Measurements from ENCODE around the gene TPI1. TPM values are rescaled to one million over a fixed set of nuclear protein-coding genes. Genes with fewer than 3 reads are reported as not detected.
"Not testable (repeated sequence)": the region's sequence is repeated elsewhere in the genome, so short reads cannot be mapped to it uniquely, and the experiment has no call there.

Gene TPI1
- total and polyA plus RNA-seq, 8 donors: 88.5 to 247 (median 128) TPM

- intact Hi-C loops (cut with DNase I): no loop called here
- FAIRE-seq (no peak), ATAC-seq (no peak), DNase-seq (no peak)
- TF ChIP-seq, protein P1, sequence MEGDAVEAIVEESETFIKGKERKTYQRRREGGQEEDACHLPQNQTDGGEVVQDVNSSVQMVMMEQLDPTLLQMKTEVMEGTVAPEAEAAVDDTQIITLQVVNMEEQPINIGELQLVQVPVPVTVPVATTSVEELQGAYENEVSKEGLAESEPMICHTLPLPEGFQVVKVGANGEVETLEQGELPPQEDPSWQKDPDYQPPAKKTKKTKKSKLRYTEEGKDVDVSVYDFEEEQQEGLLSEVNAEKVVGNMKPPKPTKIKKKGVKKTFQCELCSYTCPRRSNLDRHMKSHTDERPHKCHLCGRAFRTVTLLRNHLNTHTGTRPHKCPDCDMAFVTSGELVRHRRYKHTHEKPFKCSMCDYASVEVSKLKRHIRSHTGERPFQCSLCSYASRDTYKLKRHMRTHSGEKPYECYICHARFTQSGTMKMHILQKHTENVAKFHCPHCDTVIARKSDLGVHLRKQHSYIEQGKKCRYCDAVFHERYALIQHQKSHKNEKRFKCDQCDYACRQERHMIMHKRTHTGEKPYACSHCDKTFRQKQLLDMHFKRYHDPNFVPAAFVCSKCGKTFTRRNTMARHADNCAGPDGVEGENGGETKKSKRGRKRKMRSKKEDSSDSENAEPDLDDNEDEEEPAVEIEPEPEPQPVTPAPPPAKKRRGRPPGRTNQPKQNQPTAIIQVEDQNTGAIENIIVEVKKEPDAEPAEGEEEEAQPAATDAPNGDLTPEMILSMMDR (IDR thresholded peaks at IDR 0.05): no peak
- Histone ChIP-seq H3K27me3 (no peaks in the 10 kb centered on the region), H3K4me3 (no peak overlapping the region), H3K36me3 (no peaks in the 10 kb centered on the region), H3K9me3 (no peaks in the 10 kb centered on the region), H3K27ac (no peak overlapping the region), H3K4me1 (peaks cover 0 to 4% (median 0%) of the 10 kb centered on the region in 3 donors)
- 94 to 96% methylated on average over 5 of the region's 5 CpGs for WGBS, 2 donors
Measured at GRCh38 chr12:6883252-6883651, 15.9 kb downstream of the TPI1 start.

- WGBS, 2 donors: 89 to 95% methylated on average over 11 of the region's 11 CpGs
- H3K4me3 ChIP-seq: no peak overlapping the region
- peaks cover 0 to 4% (median 0%) of the 10 kb centered on the region in 3 donors for H3K4me1 ChIP-seq
- TF ChIP-seq, protein P1 (IDR thresholded peaks at IDR 0.05): no peak
- FAIRE-seq: no peak
- H3K27ac ChIP-seq: no peak overlapping the region
- intact Hi-C loops (cut with DNase I): no loop called here
- no peak for ATAC-seq
- H3K27me3 ChIP-seq: no peaks in the 10 kb centered on the region
- no peak for DNase-seq
- no peaks in the 10 kb centered on the region for H3K9me3 ChIP-seq
- H3K36me3 ChIP-seq: no peaks in the 10 kb centered on the region
Measured at GRCh38 chr12:6883683-6884082, 16.4 kb downstream of the TPI1 start.

GRCh38 chr12:6884539-6884938 is 17.2 kb downstream of the TPI1 start:
- Histone ChIP-seq H3K36me3 (no peaks in the 10 kb centered on the region), H3K4me3 (no peak overlapping the region), H3K27me3 (no peaks in the 10 kb centered on the region), H3K27ac (no peak overlapping the region), H3K4me1 (peaks cover 0 to 4% (median 0%) of the 10 kb centered on the region in 3 donors), H3K9me3 (no peaks in the 10 kb centered on the region)
- 80 to 81% methylated on average over 22 of the region's 22 CpGs for WGBS, 2 donors
- no peak for FAIRE-seq
- ATAC-seq: no peak
- TF ChIP-seq, protein P1 (IDR thresholded peaks at IDR 0.05): no peak
- intact Hi-C loops (cut with DNase I): no loop called here
- DNase-seq: no peak

- H3K36me3 ChIP-seq; H3K9me3 ChIP-seq; H3K27me3 ChIP-seq; DNase-seq; FAIRE-seq; ATAC-seq; H3K4me3 ChIP-seq; intact Hi-C loops (cut with DNase I); H3K4me1 ChIP-seq; H3K27ac ChIP-seq: not testable (repeated sequence)
- WGBS, 2 donors: 59 to 68% methylated on average over 11 to 12 of the region's 15 CpGs
Measured at GRCh38 chr12:6886206-6886999, 19.1 kb downstream of the TPI1 start.

DNA sequence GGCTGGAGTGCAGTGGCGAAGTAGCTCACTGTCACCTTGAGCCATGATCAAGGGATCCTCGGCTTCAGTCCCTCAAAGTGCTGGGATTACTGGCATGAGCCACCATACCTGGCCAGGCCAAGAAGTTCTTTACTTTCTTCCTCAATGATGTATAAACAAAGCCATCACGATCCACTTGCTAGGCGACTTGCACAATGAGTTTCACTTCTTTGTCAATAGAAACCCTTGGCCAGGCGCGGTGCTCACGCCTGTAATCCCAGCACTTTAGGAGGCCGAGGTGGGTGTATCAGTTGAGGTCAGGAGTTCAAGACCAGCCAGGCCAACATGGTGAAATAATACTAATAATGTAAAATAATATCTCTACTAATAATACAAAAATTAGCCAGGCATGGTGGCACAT is 20.1 kb downstream of the TPI1 start:
- Histone ChIP-seq H3K4me3 (no peak overlapping the region), H3K4me1 (no peaks in the 10 kb centered on the region), H3K27ac (no peak overlapping the region), H3K36me3 (no peaks in the 10 kb centered on the region), H3K27me3 (no peaks in the 10 kb centered on the region), H3K9me3 (no peaks in the 10 kb centered on the region)
- intact Hi-C loops (cut with DNase I): no loop called here
- WGBS, 2 donors: 76 to 84% methylated on average over 8 of the region's 8 CpGs
- no peak for FAIRE-seq
- no peak for ATAC-seq
- no peak for DNase-seq
- TF ChIP-seq, protein P1 (IDR thresholded peaks at IDR 0.05): no peak

Measured in pancreas (tissue), 10 donors.